ENCODE measurements around the gene CLTC. TPM values are rescaled to one million over a fixed set of nuclear protein-coding genes. Genes with fewer than 3 reads are reported as not detected.

The CLTC gene
- total and polyA plus RNA-seq, 2 donors (not counting 1 experiment from before 2014, with no cell fraction given), result 25.9 to 114 TPM

- no peaks in the 10 kb centered on the region for H3K27me3 ChIP-seq (replicated peaks in 1 of 4; ENCODE audit: control extremely low read depth in 1 of 4, control insufficient read depth in 3 of 4, insufficient read depth in 4 of 4, low read length in 3 of 4)
- H4K20me1 ChIP-seq (ENCODE audit: control insufficient read depth, insufficient read depth, low read length, poor library complexity, severe bottlenecking), result peaks cover 20% of the 10 kb centered on the region
- H3K4me2 ChIP-seq (replicated peaks; ENCODE audit: low read depth, low read length, poor library complexity, severe bottlenecking), result peak overlapping the region; percentile 90
- TF ChIP-seq EZH2 (IDR thresholded peaks at IDR 0.05; ENCODE audit: borderline replicate concordance, insufficient read depth, low read depth, low read length, poor library complexity, severe bottlenecking), result no peak
- TF ChIP-seq CTCF (IDR thresholded peaks at IDR 0.05), result no peak
- intact Hi-C loops (cut with micrococcal nuclease), result loop anchor here (10.0 kb wide), 2 partner anchors 165 to 225 kb away; no protein-coding TSS in a partner anchor
- no peaks in the 10 kb centered on the region for H3K27me3 Mint-ChIP-seq
- no peaks in the 10 kb centered on the region for H3K36me3 ChIP-seq (replicated peaks in 1 of 2; ENCODE audit: control extremely low read depth in 1 of 2, control insufficient read depth in 1 of 2, extremely low read depth in 1 of 2, insufficient read depth in 2 of 2, low read length in 1 of 2)
- peaks cover 47% of the 10 kb centered on the region for H3K4me1 Mint-ChIP-seq
- peak overlapping the region; percentile 96 to 99 for H3K27ac ChIP-seq (ENCODE audit: low read length in 2 of 2)
- 0% methylated on average over 13 of the region's 13 CpGs for WGBS (ENCODE audit: insufficient coverage)
- peak overlapping the region; percentile 82 for H3K9ac ChIP-seq (ENCODE audit: low read length)
- peak overlapping the region; percentile 69 to 100 (median 99) for H3K4me3 ChIP-seq (ENCODE audit: control extremely low read depth in 1 of 5, extremely low read depth in 1 of 5, insufficient read depth in 1 of 5, low read depth in 2 of 5, low read length in 4 of 5)
- no peaks in the 10 kb centered on the region for H3K9me3 Mint-ChIP-seq (ENCODE audit: insufficient read depth)
- H3K4me1 ChIP-seq (ENCODE audit: control insufficient read depth in 2 of 2, insufficient read depth in 2 of 2, low read length in 2 of 2), result peaks cover 45 to 49% of the 10 kb centered on the region in 2 donors
- ATAC-seq (ENCODE audit: low read depth), result no peak
- peak overlapping the region; percentile 97 for H3K27ac Mint-ChIP-seq
- no peak for DNase-seq
- H3K9me3 ChIP-seq (ENCODE audit: control extremely low read depth in 1 of 3, control insufficient read depth in 2 of 3, insufficient read depth in 1 of 3, low read length in 2 of 3), result no peaks in the 10 kb centered on the region
- H3K4me3 Mint-ChIP-seq, result peak overlapping the region; percentile 90
- H2AFZ ChIP-seq (ENCODE audit: insufficient read depth, low read depth, low read length, poor library complexity, severe bottlenecking), result peak overlapping the region; percentile 89
- ChIA-PET POLR2A (interaction anchor here (0.9 to 2.6 kb wide), 8 partner anchors 16 to 1132 kb away, joined by 3 to 20 read pairs (median 4); partner anchors contain the start of genes DHX40, HSF5, PTRH2 and RNFT1), CTCF (interaction anchor here (0.5 to 1.1 kb wide), 4 partner anchors 22 to 293 kb away, joined by 3 to 4 read pairs (median 3); no protein-coding TSS in a partner anchor)
- peaks cover 79% of the 10 kb centered on the region for H3K79me2 ChIP-seq (ENCODE audit: control insufficient read depth, insufficient read depth, low read length)
Measured at GRCh38 chr17:59620064-59620359, 317 bp downstream of the CLTC start.

- H3K36me3 ChIP-seq (replicated peaks in 1 of 2; ENCODE audit: control extremely low read depth in 1 of 2, control insufficient read depth in 1 of 2, extremely low read depth in 1 of 2, insufficient read depth in 2 of 2, low read length in 1 of 2), result no peaks in the 10 kb centered on the region
- Mint-ChIP-seq H3K4me3 (peak overlapping the region; percentile 90), H3K9me3 (ENCODE audit: insufficient read depth) (no peaks in the 10 kb centered on the region), H3K27me3 (no peaks in the 10 kb centered on the region), H3K27ac (peak overlapping the region; percentile 97), H3K4me1 (peaks cover 51% of the 10 kb centered on the region)
- peak overlapping the region; percentile 69 to 100 (median 99) for H3K4me3 ChIP-seq (ENCODE audit: control extremely low read depth in 1 of 5, extremely low read depth in 1 of 5, insufficient read depth in 1 of 5, low read depth in 2 of 5, low read length in 4 of 5)
- no peak for TF ChIP-seq CTCF (IDR thresholded peaks at IDR 0.05)
- no peak for TF ChIP-seq EZH2 (IDR thresholded peaks at IDR 0.05; ENCODE audit: borderline replicate concordance, insufficient read depth, low read depth, low read length, poor library complexity, severe bottlenecking)
- CTCF ChIA-PET, result interaction anchor here (0.5 to 1.1 kb wide), 3 partner anchors 22 to 293 kb away, joined by 3 to 4 read pairs (median 3); no protein-coding TSS in a partner anchor
- H3K4me1 ChIP-seq (ENCODE audit: control insufficient read depth in 2 of 2, insufficient read depth in 2 of 2, low read length in 2 of 2), result peaks cover 45 to 54% of the 10 kb centered on the region in 2 donors
- H3K9ac ChIP-seq (ENCODE audit: low read length), result peak overlapping the region; percentile 82
- no peaks in the 10 kb centered on the region for H3K27me3 ChIP-seq (replicated peaks in 1 of 4; ENCODE audit: control extremely low read depth in 1 of 4, control insufficient read depth in 3 of 4, insufficient read depth in 4 of 4, low read length in 3 of 4)
- peak overlapping the region; percentile 90 for H3K4me2 ChIP-seq (replicated peaks; ENCODE audit: low read depth, low read length, poor library complexity, severe bottlenecking)
- H4K20me1 ChIP-seq (ENCODE audit: control insufficient read depth, insufficient read depth, low read length, poor library complexity, severe bottlenecking), result peaks cover 27% of the 10 kb centered on the region
- DNase-seq, result peak; percentile 53
- peak overlapping the region; percentile 96 to 99 for H3K27ac ChIP-seq (ENCODE audit: low read length in 2 of 2)
- no peak overlapping the region for H2AFZ ChIP-seq (ENCODE audit: insufficient read depth, low read depth, low read length, poor library complexity, severe bottlenecking)
- WGBS (ENCODE audit: insufficient coverage), result 25% methylated on average over 3 of the region's 14 CpGs
- no peak for ATAC-seq (ENCODE audit: low read depth)
- POLR2A ChIA-PET, result interaction anchor here (0.9 to 2.6 kb wide), 4 partner anchors 16 to 259 kb away, joined by 3 to 20 read pairs (median 10); partner anchors contain the start of gene DHX40
- peaks cover 86% of the 10 kb centered on the region for H3K79me2 ChIP-seq (ENCODE audit: control insufficient read depth, insufficient read depth, low read length)
- intact Hi-C loops (cut with micrococcal nuclease), result loop anchor here (10.0 kb wide), 2 partner anchors 164 to 224 kb away; no protein-coding TSS in a partner anchor
- H3K9me3 ChIP-seq (ENCODE audit: control extremely low read depth in 1 of 3, control insufficient read depth in 2 of 3, insufficient read depth in 1 of 3, low read length in 2 of 3), result no peaks in the 10 kb centered on the region
Measured at GRCh38 chr17:59620518-59621259, 994 bp downstream of the CLTC start.
